ENCODE measurements around the gene LRRC8A. TPM values are rescaled to one million over a fixed set of nuclear protein-coding genes. Genes with fewer than 3 reads are reported as not detected.

The LRRC8A gene
- total and polyA plus RNA-seq, 12 donors: 13.2 to 45.1 (median 19.6) TPM

DNA sequence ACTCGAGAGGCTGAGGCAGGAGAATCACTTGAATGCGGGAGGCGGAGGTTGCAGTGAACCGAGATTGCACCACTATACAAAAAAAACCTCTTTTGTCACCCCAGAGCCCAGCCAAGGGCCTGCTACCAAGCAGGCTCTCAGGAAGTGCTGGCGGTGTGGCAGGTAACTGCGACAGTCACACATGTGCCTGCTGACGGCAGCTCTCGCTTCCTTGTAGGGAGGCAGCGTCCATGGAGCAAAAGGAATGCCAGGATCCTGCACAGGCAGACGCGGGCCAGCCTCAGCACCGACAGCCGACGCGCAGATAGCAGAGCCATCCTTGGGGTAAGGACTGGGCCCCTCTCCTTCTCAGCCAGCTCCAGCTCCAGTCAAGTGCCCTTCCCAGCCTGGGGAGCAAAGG is 3.9 kb downstream of the LRRC8A start:
- Histone ChIP-seq H3K4me3 (peak overlapping the region in 1 of 10 donors; percentile 4), H3K27ac (peak overlapping the region in 8 of 10 donors; percentile 49 to 100 (median 60)), H3K27me3 (no peaks in the 10 kb centered on the region), H3K36me3 (peaks cover 0 to 60% (median 7%) of the 10 kb centered on the region in 9 donors), H3K4me1 (peaks cover 12 to 70% (median 58%) of the 10 kb centered on the region in 9 donors), H3K9me3 (no peaks in the 10 kb centered on the region)
- no peak for TF ChIP-seq CTCF (IDR thresholded peaks at IDR 0.05)
- WGBS, 2 donors: 55 to 61% methylated on average over 15 of the region's 15 CpGs
- DNase-seq (no peak), ATAC-seq (peak in 1 of 8 donors; percentile 21)
- intact Hi-C loops (cut with DNase I): no loop called here

GRCh38 chr9:128886211-128886891 is 4.4 kb downstream of the LRRC8A start:
- peak overlapping the region in 1 of 10 donors; percentile 4 for H3K4me3 ChIP-seq
- 49 to 60% methylated on average over 13 of the region's 13 CpGs for WGBS, 2 donors
- TF ChIP-seq CTCF (IDR thresholded peaks at IDR 0.05): no peak

DNA sequence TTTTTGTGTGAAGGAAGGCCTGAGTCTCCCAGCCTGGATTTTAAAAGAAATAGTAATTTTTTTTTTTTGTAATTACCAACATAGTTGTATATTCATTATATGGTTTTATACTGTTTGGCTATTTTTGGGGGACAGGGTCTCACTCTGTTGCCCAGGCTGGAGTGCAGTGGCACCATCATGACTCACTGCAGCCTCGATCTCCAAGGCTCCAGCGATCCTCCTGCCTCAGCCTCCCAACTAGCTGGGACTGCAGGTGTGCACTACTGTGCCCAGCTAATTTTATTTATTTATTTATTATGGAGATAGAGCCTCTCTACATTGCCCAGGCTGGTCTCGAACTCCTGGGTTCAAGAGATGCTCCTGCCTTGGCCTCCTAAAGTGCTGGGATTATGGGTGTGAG is 5.1 kb downstream of the LRRC8A start:
- ATAC-seq: no peak
- peak overlapping the region in 8 of 10 donors; percentile 24 to 100 (median 60) for H3K27ac ChIP-seq
- H3K9me3 ChIP-seq: no peaks in the 10 kb centered on the region
- H3K27me3 ChIP-seq: no peaks in the 10 kb centered on the region
- no peak overlapping the region for H3K4me3 ChIP-seq
- no peak for DNase-seq
- intact Hi-C loops (cut with DNase I): no loop called here
- TF ChIP-seq CTCF (IDR thresholded peaks at IDR 0.05): no peak
- peaks cover 14 to 75% (median 68%) of the 10 kb centered on the region in 9 donors for H3K4me1 ChIP-seq
- 95 to 99% methylated on average over 3 of the region's 3 CpGs for WGBS, 2 donors
- peaks cover 0 to 71% (median 7%) of the 10 kb centered on the region in 9 donors for H3K36me3 ChIP-seq

More at GRCh38 chr9:128886211-128886891, 4.4 kb downstream of the LRRC8A start:
- Histone ChIP-seq H3K36me3 (peaks cover 0 to 64% (median 7%) of the 10 kb centered on the region in 9 donors), H3K27me3 (no peaks in the 10 kb centered on the region), H3K27ac (peak overlapping the region in 8 of 10 donors; percentile 49 to 100 (median 60)), H3K9me3 (no peaks in the 10 kb centered on the region), H3K4me1 (peaks cover 12 to 68% (median 61%) of the 10 kb centered on the region in 9 donors)
- DNase-seq (no peak), ATAC-seq (no peak)
- intact Hi-C loops (cut with DNase I): no loop called here

DNA sequence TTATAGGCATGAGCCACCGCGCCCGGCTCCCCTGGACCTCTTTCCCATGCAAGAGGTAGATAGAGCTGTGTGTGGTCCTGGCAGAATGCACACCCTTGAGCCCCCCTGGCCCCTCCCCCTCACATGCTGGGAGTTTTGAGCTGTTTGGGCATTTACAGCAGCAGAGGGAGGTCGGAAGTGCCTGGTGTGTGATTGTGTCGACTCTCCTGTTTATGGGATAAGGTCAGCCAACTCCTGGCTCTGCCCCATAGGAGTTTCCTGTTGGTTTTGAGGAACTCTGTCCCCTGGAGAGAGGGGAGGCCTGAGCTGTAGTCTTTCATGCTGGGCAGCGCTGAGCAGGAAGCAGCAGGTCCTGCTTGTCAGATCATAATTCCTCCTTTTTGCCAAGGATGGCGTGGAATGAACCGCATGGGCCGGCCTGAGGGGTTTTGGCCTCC is 6.0 kb downstream of the LRRC8A start:
- 46 to 48% methylated on average over 9 of the region's 9 CpGs for WGBS, 2 donors
- H3K4me1 ChIP-seq: peaks cover 19 to 82% (median 75%) of the 10 kb centered on the region in 9 donors
- ATAC-seq (peak in 1 of 8 donors; percentile 12), DNase-seq (no peak)
- TF ChIP-seq CTCF (IDR thresholded peaks at IDR 0.05): no peak
- H3K27me3 ChIP-seq: no peaks in the 10 kb centered on the region
- peak overlapping the region; percentile 9 to 100 (median 47) for H3K27ac ChIP-seq
- no peaks in the 10 kb centered on the region for H3K9me3 ChIP-seq
- H3K4me3 ChIP-seq: no peak overlapping the region
- H3K36me3 ChIP-seq: peaks cover 0 to 74% (median 7%) of the 10 kb centered on the region in 9 donors
- intact Hi-C loops (cut with DNase I): no loop called here
